LNCaP clone FGC (cell line): Measurements from ENCODE around the gene KIFBP.

ENCODE experiments used
- DNase-seq: peaks from one replicate; pipeline ENCODE4 v3.0.0-alpha.2; 2011; ENCODE audit warnings: low read depth
- H3K4me3 ChIP-seq: 2 replicates; pipeline ENCODE4 v1.5.1; 2011; ENCODE audit warnings: mild to moderate bottlenecking, low read depth, low read length, control low read depth
- CTCF ChIP-seq: IDR thresholded peaks from 2 replicates; pipeline ENCODE4 v1.5.1; 2012; ENCODE audit warnings: mild to moderate bottlenecking; ENCODE audit not compliant: control insufficient read depth, insufficient read depth; ENCODE audit errors: extremely low read depth

The KIFBP gene

GRCh38 chr10:69056536-69057260 lies 68.1 kb downstream of the KIFBP start:
- no peak for TF ChIP-seq CTCF
- no peak for DNase-seq
- H3K4me3 ChIP-seq = no peak overlapping the region

GRCh38 chr10:69057261-69057950 lies 68.8 kb downstream of the KIFBP start:
- H3K4me3 ChIP-seq = no peak overlapping the region
- no peak for TF ChIP-seq CTCF
- no peak for DNase-seq

- no peak for TF ChIP-seq CTCF
- no peak for DNase-seq
- H3K4me3 ChIP-seq = no peak overlapping the region
Measured at GRCh38 chr10:69057951-69058297, 69.3 kb downstream of the KIFBP start.

GRCh38 chr10:69060127-69060798 lies 71.7 kb downstream of the KIFBP start:
- no peak for DNase-seq
- TF ChIP-seq CTCF = no peak
- no peak overlapping the region for H3K4me3 ChIP-seq

- TF ChIP-seq CTCF = no peak
- DNase-seq = no peak
- no peak overlapping the region for H3K4me3 ChIP-seq
Measured at GRCh38 chr10:69061305-69062161, 72.9 kb downstream of the KIFBP start.

- DNase-seq = no peak
- H3K4me3 ChIP-seq = no peak overlapping the region
- TF ChIP-seq CTCF = no peak
Measured at GRCh38 chr10:69062901-69063300, 74.3 kb downstream of the KIFBP start.
